GM10266 (cell line): ENCODE data around the gene ADAMTSL1.

ENCODE experiments used
- DNase-seq: peaks from one replicate; pipeline ENCODE4 v3.0.0; 2012; ENCODE audit errors: extremely low spot score
- TF ChIP-seq, protein P1 (sequence below): IDR thresholded peaks from 2 replicates; pipeline ENCODE4 v1.5.1; 2012; ENCODE audit warnings: mild to moderate bottlenecking, low read depth; ENCODE audit not compliant: control insufficient read depth, insufficient read depth; ENCODE audit errors: missing control alignments

The ADAMTSL1 gene

DNA sequence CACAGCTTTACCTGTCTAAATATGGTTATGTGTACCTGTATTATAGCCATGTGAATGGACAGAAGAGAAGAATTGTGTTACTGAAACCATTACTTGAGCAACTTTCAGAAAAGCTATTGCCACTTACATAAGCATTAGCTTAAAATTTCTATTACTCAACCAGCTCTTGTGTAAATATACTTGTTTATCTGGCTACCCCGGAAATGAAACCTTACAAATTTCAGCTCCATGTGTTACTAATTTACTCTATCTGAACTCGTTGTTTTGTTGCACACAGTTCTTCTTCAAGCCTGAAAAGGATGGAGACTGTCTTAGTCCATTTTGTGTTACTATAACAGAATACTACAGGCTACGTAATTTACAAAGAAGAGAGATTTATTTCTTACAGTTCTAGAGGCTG lies 22.5 kb upstream of the ADAMTSL1 start:
- TF ChIP-seq, protein P1, sequence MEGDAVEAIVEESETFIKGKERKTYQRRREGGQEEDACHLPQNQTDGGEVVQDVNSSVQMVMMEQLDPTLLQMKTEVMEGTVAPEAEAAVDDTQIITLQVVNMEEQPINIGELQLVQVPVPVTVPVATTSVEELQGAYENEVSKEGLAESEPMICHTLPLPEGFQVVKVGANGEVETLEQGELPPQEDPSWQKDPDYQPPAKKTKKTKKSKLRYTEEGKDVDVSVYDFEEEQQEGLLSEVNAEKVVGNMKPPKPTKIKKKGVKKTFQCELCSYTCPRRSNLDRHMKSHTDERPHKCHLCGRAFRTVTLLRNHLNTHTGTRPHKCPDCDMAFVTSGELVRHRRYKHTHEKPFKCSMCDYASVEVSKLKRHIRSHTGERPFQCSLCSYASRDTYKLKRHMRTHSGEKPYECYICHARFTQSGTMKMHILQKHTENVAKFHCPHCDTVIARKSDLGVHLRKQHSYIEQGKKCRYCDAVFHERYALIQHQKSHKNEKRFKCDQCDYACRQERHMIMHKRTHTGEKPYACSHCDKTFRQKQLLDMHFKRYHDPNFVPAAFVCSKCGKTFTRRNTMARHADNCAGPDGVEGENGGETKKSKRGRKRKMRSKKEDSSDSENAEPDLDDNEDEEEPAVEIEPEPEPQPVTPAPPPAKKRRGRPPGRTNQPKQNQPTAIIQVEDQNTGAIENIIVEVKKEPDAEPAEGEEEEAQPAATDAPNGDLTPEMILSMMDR, result no peak
- no peak for DNase-seq

DNA sequence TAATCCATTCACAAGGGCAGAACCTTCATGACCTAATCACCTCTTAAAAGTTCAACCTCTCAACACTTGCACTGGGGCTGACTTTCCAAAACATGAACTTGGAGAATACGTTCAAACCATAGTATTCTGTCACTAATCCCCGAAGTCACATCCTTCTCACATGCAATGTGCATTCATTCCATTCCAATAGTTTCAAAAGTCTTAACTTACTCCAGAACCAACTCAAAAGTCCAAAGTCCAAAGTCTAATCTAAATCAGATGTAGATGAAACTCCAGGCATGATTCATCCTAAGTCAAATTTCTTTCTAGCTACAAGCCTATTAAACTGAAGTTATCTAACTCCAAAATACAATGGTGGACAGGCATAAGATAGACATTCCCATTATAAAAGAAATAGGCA lies 21.7 kb upstream of the ADAMTSL1 start:
- no peak for DNase-seq
- TF ChIP-seq, protein P1, result no peak

DNA sequence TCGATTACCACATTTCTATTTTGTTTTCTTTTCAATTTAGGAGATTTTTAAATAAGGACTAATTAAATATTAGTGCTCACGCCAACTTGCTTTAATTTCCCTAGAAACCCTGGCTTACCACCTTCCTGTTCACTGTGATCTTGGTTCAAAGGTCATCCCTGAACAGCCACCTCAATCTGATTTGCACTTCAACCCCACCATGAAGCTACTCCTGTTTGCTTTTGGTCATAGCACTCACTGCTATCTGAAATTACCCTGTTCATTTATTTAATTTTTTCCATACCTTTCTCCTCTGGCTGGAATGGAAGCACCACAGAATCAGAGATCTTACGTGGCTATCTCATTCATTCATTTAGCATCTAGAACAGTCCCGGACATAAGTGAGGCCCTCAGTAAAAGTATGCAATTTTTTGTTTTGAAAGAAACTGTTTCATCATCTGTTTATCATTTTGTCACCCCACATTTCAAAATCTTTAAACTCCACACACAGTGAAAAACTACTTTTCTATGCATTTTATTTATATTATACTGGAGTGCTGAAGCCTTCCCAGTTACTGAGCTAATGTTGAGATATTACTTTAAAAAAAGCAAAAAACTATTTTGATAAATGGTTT lies 17.2 kb upstream of the ADAMTSL1 start:
- DNase-seq, result no peak
- TF ChIP-seq, protein P1, result no peak

DNA sequence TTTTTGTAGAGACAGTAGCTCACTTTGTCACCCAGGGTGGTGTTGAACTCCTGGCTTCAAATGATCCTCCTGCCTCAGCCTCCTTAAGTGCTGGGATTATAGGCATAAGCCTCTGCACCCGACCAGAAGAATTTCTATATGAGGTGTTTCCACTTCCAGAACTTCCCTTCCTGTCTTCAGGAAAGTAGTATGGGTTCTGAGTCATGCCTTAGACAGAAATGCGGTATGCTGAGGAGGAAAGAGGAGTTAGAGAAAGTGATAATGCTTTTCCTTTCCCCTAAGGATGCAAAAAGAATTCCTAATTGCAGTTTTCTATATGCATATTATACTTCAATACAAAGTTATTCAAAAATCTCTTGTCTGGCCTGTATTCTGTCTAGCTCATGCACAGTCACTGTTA lies 16.4 kb upstream of the ADAMTSL1 start:
- TF ChIP-seq, protein P1, result no peak

DNA sequence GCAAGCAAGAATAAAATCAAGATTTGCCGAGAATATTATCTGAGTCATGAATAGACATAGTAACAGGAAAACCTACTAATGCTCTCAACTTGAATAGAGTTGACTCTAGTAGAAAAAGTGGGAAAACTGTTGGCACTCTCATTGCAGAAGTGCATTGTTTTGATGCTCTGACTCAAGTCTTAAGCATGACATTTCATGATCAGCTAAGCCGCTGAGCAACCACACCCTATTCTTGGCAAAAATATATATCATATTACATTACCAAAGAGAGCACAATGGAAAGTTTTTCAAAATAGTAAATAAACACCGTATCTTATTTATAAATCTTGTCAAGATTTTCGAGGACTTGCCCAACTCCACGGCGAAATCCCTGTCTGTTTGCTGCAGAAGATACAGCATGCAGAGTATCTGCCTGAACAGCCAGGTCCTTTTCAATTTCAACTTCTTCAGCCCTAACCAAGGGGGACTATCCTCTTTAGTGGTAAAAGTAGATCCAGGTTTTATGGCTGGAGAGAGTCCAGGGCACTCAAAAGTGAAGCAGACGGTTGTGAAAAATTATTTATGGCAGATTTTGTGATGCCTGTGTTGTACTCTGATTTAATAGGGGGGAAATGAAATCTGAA lies 13.9 kb upstream of the ADAMTSL1 start:
- no peak for DNase-seq
- TF ChIP-seq, protein P1, result no peak

More for the DNA sequence above, 16.4 kb upstream of the ADAMTSL1 start:
- DNase-seq, result no peak

DNA sequence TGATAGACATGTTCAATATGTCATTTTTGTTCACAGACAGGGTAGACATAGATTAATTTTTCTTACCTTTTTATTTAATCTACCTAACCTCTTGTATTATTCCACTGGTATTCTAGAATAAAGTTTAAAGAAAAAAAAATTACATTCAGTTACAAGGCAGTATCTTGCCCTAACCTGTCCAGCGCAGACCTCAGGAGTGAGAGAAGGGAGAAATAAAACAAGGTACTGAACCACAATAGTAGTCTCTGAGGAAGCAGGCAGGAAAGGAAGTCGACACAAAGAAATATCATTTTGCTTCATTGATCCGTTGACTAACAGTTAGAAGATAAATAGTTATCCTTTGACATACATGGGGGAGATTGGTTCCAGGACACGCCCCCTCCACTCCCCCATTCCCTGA lies 12.5 kb upstream of the ADAMTSL1 start:
- TF ChIP-seq, protein P1, result no peak
- no peak for DNase-seq

DNA sequence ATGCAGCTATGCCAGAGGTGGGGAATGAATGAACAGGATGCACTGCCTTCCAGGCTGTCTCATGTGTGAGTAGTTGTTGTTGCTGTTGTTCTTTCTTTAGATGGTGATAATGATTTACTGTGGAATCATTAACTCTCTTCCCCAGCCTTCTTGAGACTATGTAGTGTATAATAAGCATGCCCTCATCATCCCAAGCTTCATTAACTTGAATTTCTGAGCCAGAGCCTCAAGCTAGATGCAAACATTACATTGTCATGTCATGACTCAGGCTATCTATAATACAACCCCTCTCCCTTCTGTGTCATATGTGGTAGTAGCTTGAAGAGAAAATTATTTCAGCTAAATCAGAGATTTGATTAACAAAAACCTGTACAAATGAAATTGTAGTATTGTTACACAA lies 10.0 kb upstream of the ADAMTSL1 start:
- TF ChIP-seq, protein P1, result no peak
- no peak for DNase-seq
